ENCODE measurements around the gene LTN1. TPM values are rescaled to one million over a fixed set of nuclear protein-coding genes. Genes with fewer than 3 reads are reported as not detected.
"Not testable (repeated sequence)": the region's sequence is repeated elsewhere in the genome, so short reads cannot be mapped to it uniquely, and the experiment has no call there.

The LTN1 gene, protein sequence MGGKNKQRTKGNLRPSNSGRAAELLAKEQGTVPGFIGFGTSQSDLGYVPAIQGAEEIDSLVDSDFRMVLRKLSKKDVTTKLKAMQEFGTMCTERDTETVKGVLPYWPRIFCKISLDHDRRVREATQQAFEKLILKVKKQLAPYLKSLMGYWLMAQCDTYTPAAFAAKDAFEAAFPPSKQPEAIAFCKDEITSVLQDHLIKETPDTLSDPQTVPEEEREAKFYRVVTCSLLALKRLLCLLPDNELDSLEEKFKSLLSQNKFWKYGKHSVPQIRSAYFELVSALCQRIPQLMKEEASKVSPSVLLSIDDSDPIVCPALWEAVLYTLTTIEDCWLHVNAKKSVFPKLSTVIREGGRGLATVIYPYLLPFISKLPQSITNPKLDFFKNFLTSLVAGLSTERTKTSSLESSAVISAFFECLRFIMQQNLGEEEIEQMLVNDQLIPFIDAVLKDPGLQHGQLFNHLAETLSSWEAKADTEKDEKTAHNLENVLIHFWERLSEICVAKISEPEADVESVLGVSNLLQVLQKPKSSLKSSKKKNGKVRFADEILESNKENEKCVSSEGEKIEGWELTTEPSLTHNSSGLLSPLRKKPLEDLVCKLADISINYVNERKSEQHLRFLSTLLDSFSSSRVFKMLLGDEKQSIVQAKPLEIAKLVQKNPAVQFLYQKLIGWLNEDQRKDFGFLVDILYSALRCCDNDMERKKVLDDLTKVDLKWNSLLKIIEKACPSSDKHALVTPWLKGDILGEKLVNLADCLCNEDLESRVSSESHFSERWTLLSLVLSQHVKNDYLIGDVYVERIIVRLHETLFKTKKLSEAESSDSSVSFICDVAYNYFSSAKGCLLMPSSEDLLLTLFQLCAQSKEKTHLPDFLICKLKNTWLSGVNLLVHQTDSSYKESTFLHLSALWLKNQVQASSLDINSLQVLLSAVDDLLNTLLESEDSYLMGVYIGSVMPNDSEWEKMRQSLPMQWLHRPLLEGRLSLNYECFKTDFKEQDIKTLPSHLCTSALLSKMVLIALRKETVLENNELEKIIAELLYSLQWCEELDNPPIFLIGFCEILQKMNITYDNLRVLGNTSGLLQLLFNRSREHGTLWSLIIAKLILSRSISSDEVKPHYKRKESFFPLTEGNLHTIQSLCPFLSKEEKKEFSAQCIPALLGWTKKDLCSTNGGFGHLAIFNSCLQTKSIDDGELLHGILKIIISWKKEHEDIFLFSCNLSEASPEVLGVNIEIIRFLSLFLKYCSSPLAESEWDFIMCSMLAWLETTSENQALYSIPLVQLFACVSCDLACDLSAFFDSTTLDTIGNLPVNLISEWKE (N-terminal part only)
- total RNA-seq (2014; rRNA removed; shearing (Covaris generic)): 18.3 and 18.5 TPM in 2 replicates
- polyA plus RNA-seq (2015; cell fraction: cytosol; rRNA removed): 12.7 and 17.8 TPM in 2 replicates
- 78.9 and 86.6 TPM in 2 replicates for polyA plus RNA-seq (2015; cell fraction: nucleus; rRNA removed)

DNA sequence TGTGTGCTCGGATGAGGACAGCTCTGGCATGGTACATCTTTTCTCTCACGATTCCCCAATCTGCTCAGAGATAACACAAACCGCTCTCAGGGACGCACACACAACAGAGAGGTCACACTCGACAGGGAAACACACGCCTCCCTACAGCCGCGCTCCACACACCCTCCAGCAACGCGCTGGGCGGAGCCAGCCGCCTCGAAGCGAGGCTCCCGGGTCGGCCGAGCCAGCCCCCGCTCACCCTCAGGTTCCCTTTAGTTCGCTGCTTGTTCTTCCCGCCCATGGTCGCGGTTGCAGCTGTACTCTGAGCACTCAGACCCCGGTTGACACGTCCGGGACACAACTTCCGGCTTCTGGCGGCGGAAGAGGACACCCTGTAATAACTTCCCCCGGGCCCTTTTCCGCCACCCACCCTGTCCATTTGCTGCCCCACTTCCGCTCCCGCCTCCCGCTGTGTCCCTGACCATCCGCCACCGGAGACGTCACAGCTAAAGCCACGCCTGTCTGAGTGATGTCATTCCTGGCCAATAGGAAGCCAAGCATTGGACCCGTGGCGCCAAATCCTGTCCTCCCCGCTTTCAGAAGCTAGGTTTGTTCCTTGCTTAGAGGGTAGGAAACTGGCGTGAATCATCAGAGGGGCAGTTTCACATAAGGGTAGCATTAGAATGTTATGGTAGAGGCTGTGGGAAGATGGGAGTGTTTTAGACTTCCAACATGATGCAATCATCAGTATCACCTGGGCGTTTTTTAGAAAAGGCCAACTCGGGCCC, at the start of gene LTN1:
Gene LTN1, minus strand, starts transcription at position 352 of the 767 bp plus-strand sequence. Its CDS starts 72 bp downstream, at position 280.
- DNase-seq (ENCODE audit: low read depth): peak; percentile 99

DNA sequence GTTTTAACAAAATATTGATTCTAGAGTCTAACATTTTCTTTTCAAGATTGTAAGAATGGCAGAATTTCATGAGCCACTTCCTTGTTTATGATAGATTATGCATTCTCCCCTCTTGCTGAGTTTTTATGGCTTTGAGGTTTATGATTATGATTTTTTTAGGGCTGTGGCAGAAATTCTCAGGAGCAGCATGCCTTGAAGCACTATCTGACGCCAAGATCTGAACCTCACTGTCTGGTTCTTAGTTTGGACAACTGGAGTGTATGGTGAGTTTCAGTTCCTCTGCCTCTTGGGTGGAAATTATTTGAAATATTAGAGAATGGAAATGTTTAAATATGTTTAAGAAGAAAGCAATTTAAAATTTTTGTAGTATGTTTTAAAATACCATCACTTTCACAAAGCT, 42.0 kb upstream of the LTN1 start:
- DNase-seq (ENCODE audit: low read depth): no peak

DNA sequence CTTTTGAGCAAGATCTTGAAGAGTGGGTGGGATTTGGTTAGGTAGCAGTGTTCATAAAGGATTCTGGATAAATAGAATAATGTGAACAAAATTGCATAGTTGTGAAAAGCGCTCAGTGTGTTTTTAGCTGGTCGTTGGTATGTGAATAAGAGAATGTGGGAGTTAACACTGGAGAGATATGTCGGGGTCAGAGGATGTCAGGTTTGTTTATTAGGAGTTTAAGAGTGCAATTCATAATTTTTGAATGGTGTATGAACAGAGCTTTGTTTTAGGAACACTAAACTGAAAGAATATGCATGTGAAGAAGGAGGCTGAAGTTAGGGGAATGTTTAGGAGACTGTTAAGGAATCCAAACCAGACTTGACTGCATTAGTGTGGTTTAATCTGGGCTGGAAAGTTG, 41.2 kb upstream of the LTN1 start:
- DNase-seq (ENCODE audit: low read depth): no peak

DNA sequence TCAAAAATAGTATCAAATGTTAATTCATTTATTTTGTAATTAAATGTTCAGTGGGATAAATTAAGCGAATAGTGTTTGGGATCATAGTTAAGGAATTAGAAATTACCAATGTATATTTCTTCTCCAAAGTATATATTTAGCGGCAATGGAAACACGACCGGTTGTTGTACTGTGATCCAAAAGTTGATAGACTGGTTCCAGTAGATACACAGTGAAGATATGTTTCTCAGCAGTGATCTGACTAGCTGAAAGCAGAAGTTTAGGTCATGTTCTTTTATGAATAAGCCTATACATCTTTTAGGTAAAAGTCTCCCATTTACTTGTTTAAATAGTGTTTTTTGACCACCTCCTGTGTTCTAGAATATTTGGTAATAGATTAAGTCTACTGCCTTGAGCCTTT, 40.6 kb upstream of the LTN1 start:
- DNase-seq (ENCODE audit: low read depth): no peak

DNA sequence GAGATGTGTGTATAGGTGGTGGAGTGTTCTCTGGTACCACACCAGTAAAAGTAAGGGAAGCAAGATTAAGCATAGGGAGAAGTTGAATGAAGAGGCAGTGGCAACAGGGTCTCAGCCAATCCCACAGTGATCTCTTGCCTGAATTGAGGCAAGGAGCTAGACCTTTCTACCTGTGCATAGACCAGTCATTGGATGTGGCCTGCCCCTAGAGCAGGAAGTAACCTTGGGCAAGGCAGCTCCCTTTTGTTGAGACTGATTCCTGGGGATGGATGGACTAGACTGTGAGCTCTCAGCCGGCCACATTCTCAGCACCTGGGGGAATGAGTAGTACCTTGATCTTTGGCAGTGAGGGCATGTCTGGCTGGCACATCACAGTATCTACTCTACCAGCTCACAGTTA, 38.2 kb upstream of the LTN1 start:
- no peak for DNase-seq (ENCODE audit: low read depth)

DNA sequence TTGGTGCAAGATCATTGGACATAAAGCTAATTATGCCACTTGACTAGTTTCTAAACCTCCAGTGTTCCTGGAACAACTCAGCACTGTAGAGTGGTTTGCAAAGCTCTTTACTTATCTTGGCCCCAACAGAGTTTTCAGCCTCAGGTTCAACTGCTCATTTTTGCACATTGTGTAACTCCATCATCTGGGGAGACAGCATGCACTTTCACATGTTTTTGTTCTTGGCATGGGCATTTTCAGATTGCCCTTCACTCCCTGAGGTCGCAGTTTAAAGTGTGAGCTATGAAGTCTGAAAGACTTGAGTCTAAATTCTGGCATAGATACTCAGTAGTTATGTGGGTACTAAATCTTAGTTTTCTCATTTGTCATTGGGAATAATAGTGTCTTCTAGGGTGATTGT, 36.8 kb upstream of the LTN1 start:
- DNase-seq (ENCODE audit: low read depth): no peak

DNA sequence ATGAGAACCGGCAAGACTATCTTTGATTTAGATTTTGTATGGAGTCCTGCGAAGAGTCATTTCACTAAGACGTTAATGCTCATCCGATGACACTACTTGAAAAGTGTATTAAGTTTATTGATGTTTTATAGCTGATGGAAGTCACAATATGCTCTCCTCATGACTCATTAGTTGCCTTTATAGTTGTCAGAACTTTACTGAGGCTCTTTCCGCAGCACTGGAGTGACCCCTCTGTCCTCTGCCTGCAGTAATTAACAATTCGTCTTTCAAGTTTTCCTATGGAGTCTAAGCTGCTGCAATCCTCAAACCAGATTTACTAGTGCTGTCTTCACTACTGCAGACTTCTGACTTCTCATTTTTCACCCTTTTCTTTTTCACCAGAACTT, 32.6 kb upstream of the LTN1 start:
- peak; percentile 8 for DNase-seq (ENCODE audit: low read depth)

DNA sequence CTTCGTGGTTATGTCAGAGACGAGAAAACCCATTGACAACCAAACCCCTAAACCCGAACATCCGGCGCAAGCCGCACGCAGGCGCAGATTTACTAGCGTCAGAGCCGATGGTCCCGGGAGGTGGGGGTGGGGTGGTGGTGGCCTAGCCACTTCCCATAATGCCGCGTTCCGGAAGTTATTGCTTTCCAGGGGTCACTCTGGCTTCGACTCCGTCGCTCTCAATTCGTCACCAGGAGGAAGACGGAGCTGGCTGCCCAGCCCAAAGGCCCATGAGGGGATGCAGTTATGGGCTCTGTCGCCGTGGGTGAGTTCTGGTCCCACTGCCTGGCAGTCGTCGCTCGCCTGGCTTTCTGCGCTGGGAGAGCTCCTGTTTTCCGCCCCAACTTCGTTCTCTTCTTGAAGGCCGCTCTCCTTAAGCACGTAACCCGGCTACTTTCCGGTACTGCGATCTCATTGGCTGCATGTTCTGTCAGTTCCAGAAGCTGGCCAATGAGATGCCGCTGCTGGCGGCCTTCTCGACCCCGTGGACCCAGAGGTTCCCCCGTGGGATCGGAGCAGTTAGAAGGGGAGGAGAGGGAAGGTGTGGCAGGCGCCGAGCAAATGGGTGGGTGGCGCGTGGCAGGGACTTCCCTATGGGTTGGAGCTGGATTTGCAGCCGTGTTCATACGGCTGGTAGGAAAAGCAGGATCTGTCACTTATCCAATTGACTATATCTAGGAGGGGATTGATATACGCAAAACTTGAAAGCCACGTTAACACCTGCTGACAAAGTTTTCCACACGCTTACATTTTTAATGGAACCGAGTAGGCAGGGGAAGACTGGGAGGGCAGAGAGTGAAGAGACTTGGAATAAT, 32.0 kb upstream of the LTN1 start, which contains the start of gene USP16:
Gene USP16, plus strand, starts transcription at position 195 of the 854 bp plus-strand sequence. CDS start 3,246 bp downstream, outside the sequence.
- DNase-seq (ENCODE audit: low read depth): peak; percentile 97

DNA sequence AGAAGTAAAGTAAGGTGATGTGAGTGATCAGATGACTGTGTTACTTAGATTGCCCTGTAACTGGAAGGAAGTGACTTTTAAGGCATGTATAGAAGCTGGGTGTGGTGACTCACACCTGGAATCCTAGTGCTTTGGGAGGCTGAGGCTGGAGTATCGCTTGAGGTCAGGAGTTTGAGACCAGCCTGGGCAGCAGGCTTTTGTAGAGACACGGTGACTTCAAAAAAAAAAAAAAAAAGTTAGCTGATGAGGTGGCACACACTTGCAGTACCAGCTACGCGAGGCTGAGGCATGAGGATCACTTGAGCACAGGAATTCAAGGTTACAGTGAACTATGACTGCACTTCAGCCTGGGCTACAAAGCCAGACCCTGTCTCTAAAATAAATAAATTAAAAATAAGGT, 29.5 kb upstream of the LTN1 start:
- peak; percentile 47 for DNase-seq (ENCODE audit: low read depth)

DNA sequence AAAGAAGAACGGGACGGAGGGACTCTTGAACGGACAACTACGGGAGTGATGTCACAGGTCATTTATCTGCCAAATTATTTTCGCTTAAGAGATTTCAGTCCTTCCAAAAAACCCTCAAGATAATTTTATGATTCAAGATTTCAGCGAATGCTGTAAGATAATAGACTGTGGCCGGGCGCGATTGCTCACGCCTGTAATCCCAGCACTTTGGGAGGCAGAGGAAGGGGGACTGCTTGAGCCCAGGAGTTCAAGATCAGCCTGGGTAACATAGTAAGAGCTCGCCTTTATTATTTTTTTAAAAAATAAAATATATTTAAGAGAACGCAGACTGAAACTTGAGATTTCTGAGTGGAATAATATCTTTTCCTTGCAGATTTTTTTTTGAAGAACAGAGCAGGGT, 25.9 kb upstream of the LTN1 start:
- DNase-seq (ENCODE audit: low read depth): no peak

DNA sequence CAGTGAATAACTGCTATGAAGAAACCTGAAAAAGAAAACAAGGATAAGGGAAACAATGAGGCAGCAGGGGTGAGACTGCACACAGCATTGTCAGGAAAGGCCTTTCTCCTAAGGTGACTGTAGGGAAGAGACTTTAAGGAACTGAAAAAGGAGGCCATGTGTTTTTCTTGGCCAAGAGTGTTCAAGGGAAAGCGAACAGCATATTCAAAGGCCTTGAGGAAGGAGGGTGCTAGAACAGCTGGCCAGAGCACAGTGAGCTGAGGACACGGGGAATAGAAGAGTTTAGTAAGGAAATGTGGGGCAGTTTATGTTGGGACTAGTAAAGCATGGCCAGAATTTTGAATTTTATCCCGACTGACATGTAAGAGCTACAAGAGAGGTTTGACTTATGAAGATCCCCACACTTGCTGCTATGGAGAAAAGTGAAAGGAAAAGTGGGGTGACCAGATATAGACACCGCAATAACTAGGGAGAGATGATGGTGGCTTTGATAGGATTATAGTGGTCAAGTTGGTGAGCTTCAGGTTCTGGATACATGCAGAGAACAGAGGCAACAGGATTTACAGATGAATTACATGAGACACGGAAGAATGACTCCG, 25.1 kb upstream of the LTN1 start:
- DNase-seq (ENCODE audit: low read depth): no peak

DNA sequence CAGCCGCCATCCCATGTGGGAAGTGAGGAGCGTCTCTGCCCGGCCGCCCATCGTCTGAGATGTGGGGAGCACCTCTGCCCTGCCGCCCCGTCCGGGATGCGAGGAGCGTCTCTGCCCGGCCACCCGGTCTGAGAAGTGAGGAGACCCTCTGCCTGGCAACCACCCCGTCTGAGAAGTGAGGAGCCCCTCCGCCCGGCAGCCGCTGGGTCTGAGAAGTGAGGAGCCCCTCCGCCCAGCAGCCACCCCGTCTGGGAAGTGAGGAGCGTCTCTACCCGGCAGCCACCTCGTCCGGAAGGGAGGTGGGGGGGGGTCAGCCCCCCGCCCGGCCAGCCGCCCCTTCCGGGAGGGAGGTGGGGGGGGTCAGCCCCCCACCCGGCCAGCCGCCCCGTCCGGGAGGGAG, 18.6 kb upstream of the LTN1 start:
- not testable (repeated sequence) for DNase-seq (ENCODE audit: low read depth)

DNA sequence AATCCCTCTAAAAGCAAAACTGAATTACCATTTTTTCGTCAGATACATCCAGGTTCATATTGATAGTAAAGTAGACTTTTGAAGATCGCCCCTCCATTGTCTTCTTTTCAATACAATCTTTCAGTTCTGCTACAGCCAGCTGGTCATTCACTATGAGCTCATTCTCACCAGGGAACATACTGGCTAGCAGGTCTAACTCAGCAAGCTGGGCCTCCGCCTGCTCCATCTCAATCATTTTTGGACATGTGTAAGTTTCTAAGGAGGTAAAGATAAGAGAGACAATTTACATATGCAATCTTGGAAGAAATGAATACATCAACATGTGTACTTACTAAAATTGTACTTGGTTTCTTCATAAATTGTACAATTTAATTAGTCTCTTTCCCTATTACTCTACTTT, 15.7 kb upstream of the LTN1 start:
- no peak for DNase-seq (ENCODE audit: low read depth)

DNA sequence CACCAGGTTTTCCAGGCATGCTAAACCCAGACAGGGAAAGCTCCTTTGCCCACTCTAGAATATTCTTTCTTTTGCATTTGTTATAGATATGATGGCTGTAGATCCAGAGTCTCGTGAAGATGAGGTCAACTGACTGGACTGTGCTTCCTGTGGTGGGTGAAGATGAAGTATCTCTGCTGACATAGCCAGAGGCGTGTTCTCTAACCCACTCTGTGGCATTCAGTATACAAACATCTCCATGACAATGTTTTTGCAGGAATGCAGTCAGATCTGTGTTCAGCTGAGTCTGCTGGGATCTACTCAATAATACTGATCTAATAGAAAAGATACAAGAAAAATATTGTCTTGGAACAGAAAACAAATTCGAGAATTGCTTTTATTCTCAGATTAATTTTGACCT, 15.1 kb upstream of the LTN1 start:
- DNase-seq (ENCODE audit: low read depth): no peak

DNA sequence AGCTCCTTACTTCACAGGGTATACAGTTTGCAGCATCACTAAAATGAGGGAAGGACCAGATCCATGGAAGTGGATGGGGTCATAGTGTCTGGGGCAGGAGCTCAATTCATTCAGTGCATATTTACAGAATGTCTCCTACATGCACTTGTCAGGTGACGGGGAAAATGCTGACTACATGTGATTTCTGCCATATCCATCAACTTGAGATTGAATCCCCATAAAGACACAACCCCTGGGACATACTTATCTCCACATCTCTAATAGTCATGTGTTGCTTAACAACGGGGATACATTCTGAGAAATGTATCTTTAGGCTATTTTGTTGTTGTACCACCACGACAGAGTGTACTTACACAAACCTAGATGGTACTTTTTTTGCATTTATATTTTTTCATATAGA, 14.5 kb upstream of the LTN1 start:
- no peak for DNase-seq (ENCODE audit: low read depth)

DNA sequence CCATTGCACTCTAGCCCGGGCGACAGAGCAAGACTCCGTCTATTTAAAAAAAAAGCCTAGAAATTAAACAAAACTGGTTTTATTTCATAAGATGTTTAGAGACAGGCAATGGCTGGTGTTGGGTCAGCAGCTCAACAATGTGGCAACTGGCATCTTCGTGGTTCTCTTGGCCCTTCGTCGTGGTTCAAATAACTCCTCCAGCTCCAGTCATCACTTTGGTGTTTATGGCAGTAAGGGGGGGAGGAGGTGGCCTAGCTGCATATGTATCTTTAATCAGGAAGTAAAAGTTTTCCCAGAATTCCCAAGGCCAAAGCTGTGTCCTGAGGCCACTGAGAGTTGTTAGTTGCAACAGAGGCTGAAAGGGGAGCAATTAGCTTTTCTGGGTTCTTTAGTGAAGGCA, 13.0 kb upstream of the LTN1 start:
- DNase-seq (ENCODE audit: low read depth): peak; percentile 21

DNA sequence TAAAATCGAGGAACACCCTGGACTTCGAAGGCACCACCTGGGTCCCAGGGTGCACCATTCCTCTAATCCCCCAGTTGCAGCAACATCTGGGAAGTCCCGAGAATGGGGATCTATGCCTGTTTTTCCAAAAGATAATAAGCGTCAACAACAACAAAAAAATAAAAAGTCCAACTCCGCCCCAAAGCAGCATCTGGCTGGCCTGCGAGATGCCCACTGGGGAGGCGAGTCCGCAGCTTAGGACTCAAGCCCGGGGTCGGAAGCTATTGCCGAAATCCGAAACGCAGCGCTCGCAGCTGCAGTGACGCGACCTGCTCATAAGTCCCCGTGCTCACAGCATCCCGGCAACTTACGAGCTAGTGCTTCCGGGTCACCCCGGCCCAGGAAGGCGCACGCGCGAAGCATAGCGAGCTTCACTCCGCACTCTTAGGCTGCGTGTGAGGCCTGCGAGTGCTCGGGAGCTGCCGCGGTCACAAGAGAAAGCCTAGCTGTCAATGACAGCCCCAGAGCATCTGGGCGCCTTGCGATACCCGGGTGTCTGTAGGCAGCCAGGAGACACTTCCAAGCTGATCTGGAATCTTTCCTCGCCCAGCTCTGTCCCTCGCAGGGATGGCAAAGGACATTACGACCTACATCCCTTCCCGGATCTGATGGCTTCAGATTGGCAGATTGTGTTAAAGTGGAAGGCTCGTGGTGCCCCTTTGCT, 9.9 kb upstream of the LTN1 start:
- DNase-seq (ENCODE audit: low read depth): peak; percentile 92

DNA sequence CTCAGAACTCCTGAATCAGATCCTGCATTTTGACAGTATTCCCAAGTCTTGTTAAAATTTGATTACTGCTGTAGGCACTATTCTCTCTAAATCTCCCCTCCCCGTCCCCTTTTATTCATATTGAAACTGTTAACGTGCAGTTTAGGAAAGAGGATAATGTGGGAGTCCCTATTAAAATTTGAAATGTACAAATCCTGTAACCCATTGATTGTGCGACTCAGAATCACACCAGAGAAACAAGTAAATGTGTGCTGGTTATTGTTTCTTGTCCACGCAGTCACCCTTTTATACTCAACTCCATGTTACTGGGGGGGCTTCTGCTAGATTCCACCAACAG, 584 bp upstream of the LTN1 start:
- no peak for DNase-seq (ENCODE audit: low read depth)
